AG04449 (cell line): ENCODE results near the gene SPC25.
"Not testable (repeated sequence)": the region's sequence is repeated elsewhere in the genome, so short reads cannot be mapped to it uniquely, and the experiment has no call there.

Experiments used
- CTCF ChIA-PET: fragments of 350-600 bp; formaldehyde crosslinking; extraction: SDS; loops from one replicate; lab custom pipeline; 2021; ENCODE audit warnings: antibody characterized with exemption; lab: Yijun Ruan, JAX
- POLR2A ChIA-PET: fragments of 400-600, 350-600 bp; formaldehyde crosslinking; extraction: SDS; loops from one replicate; lab custom pipeline; 2020; ENCODE audit warnings: antibody characterized with exemption, inconsistent platforms; lab: Yijun Ruan, JAX
- DNase-seq: peaks from one replicate; pipeline ENCODE4 v3.0.0-alpha.2; 2010; ENCODE audit warnings: low read depth, low spot score
- H3K4me3 ChIP-seq: 2 replicates; pipeline ENCODE4 v1.5.1; 2011; ENCODE audit warnings: low read depth, mild to moderate bottlenecking, control low read depth, low read length
- TF ChIP-seq, protein P1 (sequence below): IDR thresholded peaks from one replicate; pipeline ENCODE4 v1.5.1; 2011; ENCODE audit warnings: mild to moderate bottlenecking, moderate library complexity, low read length, control low read depth, inconsistent platforms; ENCODE audit not compliant: insufficient read depth; ENCODE audit errors: missing control alignments

SPC25 gene

DNA sequence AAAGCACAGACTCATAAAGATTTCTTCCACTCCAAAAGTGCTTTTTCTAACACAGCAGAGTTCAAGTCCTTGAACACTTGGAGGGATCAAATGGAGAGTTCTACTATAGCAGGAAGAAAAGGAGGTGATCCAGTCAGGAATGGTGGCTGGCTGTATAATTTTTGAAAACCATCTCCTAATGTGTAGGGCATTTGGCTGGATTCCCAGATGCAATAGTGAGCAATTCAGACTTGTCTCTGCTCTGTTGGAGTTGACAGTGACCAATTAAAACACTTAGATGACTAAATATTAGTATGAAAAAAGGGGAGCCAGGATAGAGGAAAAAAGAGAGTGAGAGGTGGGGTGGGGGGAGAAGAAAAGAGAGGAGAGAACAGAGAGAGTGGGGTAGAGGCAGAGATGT lies 5.5 kb upstream of the SPC25 start:
- no peak for DNase-seq
- H3K4me3 ChIP-seq, result no peak overlapping the region
- ChIA-PET POLR2A (no interaction called here), CTCF (no interaction called here)
- TF ChIP-seq, protein P1, sequence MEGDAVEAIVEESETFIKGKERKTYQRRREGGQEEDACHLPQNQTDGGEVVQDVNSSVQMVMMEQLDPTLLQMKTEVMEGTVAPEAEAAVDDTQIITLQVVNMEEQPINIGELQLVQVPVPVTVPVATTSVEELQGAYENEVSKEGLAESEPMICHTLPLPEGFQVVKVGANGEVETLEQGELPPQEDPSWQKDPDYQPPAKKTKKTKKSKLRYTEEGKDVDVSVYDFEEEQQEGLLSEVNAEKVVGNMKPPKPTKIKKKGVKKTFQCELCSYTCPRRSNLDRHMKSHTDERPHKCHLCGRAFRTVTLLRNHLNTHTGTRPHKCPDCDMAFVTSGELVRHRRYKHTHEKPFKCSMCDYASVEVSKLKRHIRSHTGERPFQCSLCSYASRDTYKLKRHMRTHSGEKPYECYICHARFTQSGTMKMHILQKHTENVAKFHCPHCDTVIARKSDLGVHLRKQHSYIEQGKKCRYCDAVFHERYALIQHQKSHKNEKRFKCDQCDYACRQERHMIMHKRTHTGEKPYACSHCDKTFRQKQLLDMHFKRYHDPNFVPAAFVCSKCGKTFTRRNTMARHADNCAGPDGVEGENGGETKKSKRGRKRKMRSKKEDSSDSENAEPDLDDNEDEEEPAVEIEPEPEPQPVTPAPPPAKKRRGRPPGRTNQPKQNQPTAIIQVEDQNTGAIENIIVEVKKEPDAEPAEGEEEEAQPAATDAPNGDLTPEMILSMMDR, result no peak

DNA sequence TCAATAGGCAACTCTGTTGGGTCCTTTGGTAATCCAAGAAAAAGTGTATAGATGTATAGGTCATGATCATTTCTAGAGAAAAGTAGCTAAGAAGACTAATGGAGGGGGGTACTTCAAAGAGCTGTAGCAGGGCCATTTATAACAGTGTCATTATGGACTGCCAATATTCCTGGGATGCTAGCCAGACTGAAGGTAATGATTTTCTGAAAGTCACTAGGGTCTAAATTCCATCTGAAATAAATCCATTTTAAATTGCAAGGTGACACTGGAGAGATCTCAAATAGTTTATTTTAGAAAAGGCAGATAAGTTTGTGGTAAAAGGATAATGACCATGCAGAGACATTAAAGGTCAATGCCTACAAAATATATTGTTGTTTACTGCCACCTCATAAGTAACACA lies 4.5 kb upstream of the SPC25 start:
- POLR2A ChIA-PET, result no interaction called here

GRCh38 chr2:168894101-168894500 lies 3.9 kb upstream of the SPC25 start:
- no peak for DNase-seq
- H3K4me3 ChIP-seq, result no peak overlapping the region
- TF ChIP-seq, protein P1, result no peak
- ChIA-PET POLR2A (no interaction called here), CTCF (no interaction called here)

More for the DNA sequence above, 4.5 kb upstream of the SPC25 start:
- DNase-seq, result no peak
- no peak overlapping the region for H3K4me3 ChIP-seq
- TF ChIP-seq, protein P1, result no peak
- CTCF ChIA-PET, result no interaction called here

- TF ChIP-seq, protein P1, result no peak
- ChIA-PET POLR2A (no interaction called here), CTCF (no interaction called here)
- no peak overlapping the region for H3K4me3 ChIP-seq
- DNase-seq, result no peak
Measured at GRCh38 chr2:168892327-168892726, 2.1 kb upstream of the SPC25 start.

DNA sequence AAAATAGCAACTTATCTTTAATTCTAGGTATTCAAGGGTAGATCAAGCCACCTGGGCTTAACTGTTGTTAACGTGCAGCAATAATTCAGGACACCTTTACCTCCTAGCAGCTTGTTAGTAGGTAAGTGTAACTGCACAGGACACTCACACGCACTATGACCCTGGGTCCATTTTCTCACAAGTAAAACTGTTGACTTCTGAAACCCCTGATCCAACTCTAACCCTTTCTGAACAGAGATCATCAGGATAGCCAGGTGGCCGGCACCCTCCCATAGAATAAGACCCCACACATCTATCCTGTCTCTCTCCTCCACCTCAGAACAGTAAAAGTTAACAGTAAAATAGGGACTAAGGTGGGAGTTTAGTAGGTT lies 610 bp downstream of the SPC25 start:
- H3K4me3 ChIP-seq, result peak overlapping the region; percentile 85
- POLR2A ChIA-PET, result no interaction called here
- TF ChIP-seq, protein P1, result no peak
- CTCF ChIA-PET, result no interaction called here
- DNase-seq, result no peak

- no peak overlapping the region for H3K4me3 ChIP-seq
- POLR2A ChIA-PET, result no interaction called here
- CTCF ChIA-PET, result no interaction called here
- no peak for DNase-seq
- TF ChIP-seq, protein P1, result no peak
Measured at GRCh38 chr2:168884975-168885374, 5.3 kb downstream of the SPC25 start.

DNA sequence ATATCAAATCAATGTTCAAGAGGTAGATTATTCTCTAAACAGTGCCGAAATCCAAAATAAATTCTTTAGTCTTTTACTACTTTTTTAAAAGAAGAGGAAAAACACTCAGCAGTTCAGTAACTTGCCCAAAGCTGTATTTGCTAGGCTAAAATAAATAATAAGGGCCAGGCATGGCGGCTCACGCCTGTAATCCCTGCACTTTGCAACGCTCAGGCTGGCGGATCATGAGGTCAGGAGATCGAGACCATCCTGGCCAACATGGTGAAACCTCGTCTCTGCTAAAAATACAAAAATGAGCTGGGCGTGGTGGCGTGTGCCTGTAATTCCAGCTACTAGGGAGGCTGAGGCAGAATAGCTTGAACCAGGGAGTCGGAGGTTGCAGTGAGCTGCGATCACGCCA lies 8.1 kb downstream of the SPC25 start:
- POLR2A ChIA-PET, CTCF ChIA-PET, H3K4me3 ChIP-seq, DNase-seq: not testable (repeated sequence)
